Measurements from ENCODE around the gene CATSPERD. TPM values are rescaled to one million over a fixed set of nuclear protein-coding genes. Genes with fewer than 3 reads are reported as not detected.

CATSPERD gene
- total RNA-seq, 4 donors from 2014 or later, result 0.27 to 0.47 TPM; not detected in 2

GRCh38 chr19:5814852-5815246 lies 94.4 kb downstream of the CATSPERD start:
- no peak overlapping the region for H3K27ac ChIP-seq
- H3K27me3 ChIP-seq, result no peaks in the 10 kb centered on the region
- H3K36me3 ChIP-seq, result peaks cover 0 to 6% of the 10 kb centered on the region in 2 donors
- H3K4me3 ChIP-seq, result no peak overlapping the region
- TF ChIP-seq POLR2AphosphoS5 (IDR thresholded peaks at IDR 0.05), result no peak
- no peak for TF ChIP-seq POLR2A (IDR thresholded peaks at IDR 0.05)
- TF ChIP-seq EP300 (IDR thresholded peaks at IDR 0.05), result no peak
- no peak for TF ChIP-seq CTCF (IDR thresholded peaks at IDR 0.05)
- H3K9me3 ChIP-seq, result no peaks in the 10 kb centered on the region
- WGBS, 2 donors (ENCODE audit: low coverage in 1 of 2), result 56 to 80% methylated on average over 6 to 8 of the region's 11 CpGs
- H3K4me1 ChIP-seq, result no peaks in the 10 kb centered on the region
- ATAC-seq, result no peak

GRCh38 chr19:5817218-5817617 lies 96.8 kb downstream of the CATSPERD start:
- Histone ChIP-seq H3K27ac (no peak overlapping the region), H3K4me1 (peaks cover 0 to 9% (median 6%) of the 10 kb centered on the region in 3 donors), H3K9me3 (no peaks in the 10 kb centered on the region), H3K4me3 (no peak overlapping the region), H3K27me3 (no peaks in the 10 kb centered on the region), H3K36me3 (no peaks in the 10 kb centered on the region)
- TF ChIP-seq EP300 (IDR thresholded peaks at IDR 0.05) (no peak), CTCF (IDR thresholded peaks at IDR 0.05) (no peak), POLR2AphosphoS5 (IDR thresholded peaks at IDR 0.05) (no peak), POLR2A (IDR thresholded peaks at IDR 0.05) (no peak)
- no peak for ATAC-seq
- 92% methylated on average over 2 of the region's 2 CpGs; no CpG with 5 or more reads in 1 of the 2 donors for WGBS, 2 donors (ENCODE audit: low coverage in 1 of 2)

GRCh38 chr19:5818594-5818993 lies 98.2 kb downstream of the CATSPERD start:
- no peak overlapping the region for H3K27ac ChIP-seq

GRCh38 chr19:5820785-5821184 lies 100.3 kb downstream of the CATSPERD start:
- no peak overlapping the region for H3K27ac ChIP-seq
- TF ChIP-seq EP300 (IDR thresholded peaks at IDR 0.05) (no peak), CTCF (IDR thresholded peaks at IDR 0.05) (no peak), POLR2AphosphoS5 (IDR thresholded peaks at IDR 0.05) (no peak), POLR2A (IDR thresholded peaks at IDR 0.05) (no peak)
- H3K9me3 ChIP-seq, result no peaks in the 10 kb centered on the region
- WGBS, 2 donors (ENCODE audit: low coverage in 1 of 2), result 46 to 58% methylated on average over 5 to 6 of the region's 6 CpGs
- no peaks in the 10 kb centered on the region for H3K27me3 ChIP-seq
- H3K4me3 ChIP-seq, result no peak overlapping the region
- no peaks in the 10 kb centered on the region for H3K36me3 ChIP-seq
- ATAC-seq, result no peak
- peaks cover 0 to 21% (median 6%) of the 10 kb centered on the region in 3 donors for H3K4me1 ChIP-seq

More at GRCh38 chr19:5818594-5818993, 98.2 kb downstream of the CATSPERD start:
- Histone ChIP-seq H3K27me3 (no peaks in the 10 kb centered on the region), H3K9me3 (no peaks in the 10 kb centered on the region), H3K36me3 (no peaks in the 10 kb centered on the region), H3K4me1 (peaks cover 0 to 21% (median 6%) of the 10 kb centered on the region in 3 donors), H3K4me3 (no peak overlapping the region)
- no peak for ATAC-seq
- no peak for TF ChIP-seq POLR2A (IDR thresholded peaks at IDR 0.05)
- TF ChIP-seq CTCF (IDR thresholded peaks at IDR 0.05), result no peak
- no peak for TF ChIP-seq POLR2AphosphoS5 (IDR thresholded peaks at IDR 0.05)
- no peak for TF ChIP-seq EP300 (IDR thresholded peaks at IDR 0.05)
- no CpG with 5 or more reads among the region's 10 CpGs for WGBS, 2 donors (ENCODE audit: low coverage in 1 of 2)

GRCh38 chr19:5821521-5822180 lies 101.2 kb downstream of the CATSPERD start:
- Histone ChIP-seq H3K9me3 (no peaks in the 10 kb centered on the region), H3K36me3 (no peaks in the 10 kb centered on the region), H3K27me3 (no peaks in the 10 kb centered on the region), H3K4me3 (no peak overlapping the region), H3K27ac (no peak overlapping the region), H3K4me1 (peaks cover 0 to 26% (median 6%) of the 10 kb centered on the region in 3 donors)
- ATAC-seq, result no peak
- TF ChIP-seq CTCF (IDR thresholded peaks at IDR 0.05), result no peak
- TF ChIP-seq POLR2AphosphoS5 (IDR thresholded peaks at IDR 0.05), result no peak
- TF ChIP-seq EP300 (IDR thresholded peaks at IDR 0.05), result no peak
- TF ChIP-seq POLR2A (IDR thresholded peaks at IDR 0.05), result no peak
- 27 to 66% methylated on average over 3 to 4 of the region's 8 CpGs for WGBS, 2 donors (ENCODE audit: low coverage in 1 of 2)

Data from gastroesophageal sphincter (tissue), 4 donors.